ENCODE measurements around the gene POLG2.
"Not testable (repeated sequence)": the region's sequence is repeated elsewhere in the genome, so short reads cannot be mapped to it uniquely, and the experiment has no call there.

DNA sequence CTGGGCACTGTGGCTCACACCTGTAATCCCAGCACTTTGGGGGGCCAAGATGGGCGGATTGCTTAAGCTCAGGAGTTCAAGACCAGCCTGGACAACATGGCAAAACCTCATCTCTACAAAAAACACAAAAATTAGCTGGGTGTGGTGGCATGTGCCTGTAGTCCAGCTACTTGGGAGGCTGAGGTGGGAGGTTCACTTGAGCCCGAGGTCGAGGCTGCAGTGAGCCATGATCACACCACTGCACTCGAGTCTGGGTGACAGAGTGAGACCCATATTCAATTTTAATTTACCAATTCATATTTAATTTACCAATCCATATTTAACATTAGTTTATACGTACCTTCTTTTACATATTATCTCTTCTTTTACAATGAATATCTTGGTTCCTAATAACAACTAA lies 1.6 kb downstream of the POLG2 start:
- TF ChIP-seq, protein P1, sequence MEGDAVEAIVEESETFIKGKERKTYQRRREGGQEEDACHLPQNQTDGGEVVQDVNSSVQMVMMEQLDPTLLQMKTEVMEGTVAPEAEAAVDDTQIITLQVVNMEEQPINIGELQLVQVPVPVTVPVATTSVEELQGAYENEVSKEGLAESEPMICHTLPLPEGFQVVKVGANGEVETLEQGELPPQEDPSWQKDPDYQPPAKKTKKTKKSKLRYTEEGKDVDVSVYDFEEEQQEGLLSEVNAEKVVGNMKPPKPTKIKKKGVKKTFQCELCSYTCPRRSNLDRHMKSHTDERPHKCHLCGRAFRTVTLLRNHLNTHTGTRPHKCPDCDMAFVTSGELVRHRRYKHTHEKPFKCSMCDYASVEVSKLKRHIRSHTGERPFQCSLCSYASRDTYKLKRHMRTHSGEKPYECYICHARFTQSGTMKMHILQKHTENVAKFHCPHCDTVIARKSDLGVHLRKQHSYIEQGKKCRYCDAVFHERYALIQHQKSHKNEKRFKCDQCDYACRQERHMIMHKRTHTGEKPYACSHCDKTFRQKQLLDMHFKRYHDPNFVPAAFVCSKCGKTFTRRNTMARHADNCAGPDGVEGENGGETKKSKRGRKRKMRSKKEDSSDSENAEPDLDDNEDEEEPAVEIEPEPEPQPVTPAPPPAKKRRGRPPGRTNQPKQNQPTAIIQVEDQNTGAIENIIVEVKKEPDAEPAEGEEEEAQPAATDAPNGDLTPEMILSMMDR (IDR thresholded peaks at IDR 0.05), result not testable (repeated sequence)
- TF ChIP-seq POLR2A (IDR thresholded peaks at IDR 0.05), result not testable (repeated sequence)
